Measurements from ENCODE around the gene GJA9.

DNA sequence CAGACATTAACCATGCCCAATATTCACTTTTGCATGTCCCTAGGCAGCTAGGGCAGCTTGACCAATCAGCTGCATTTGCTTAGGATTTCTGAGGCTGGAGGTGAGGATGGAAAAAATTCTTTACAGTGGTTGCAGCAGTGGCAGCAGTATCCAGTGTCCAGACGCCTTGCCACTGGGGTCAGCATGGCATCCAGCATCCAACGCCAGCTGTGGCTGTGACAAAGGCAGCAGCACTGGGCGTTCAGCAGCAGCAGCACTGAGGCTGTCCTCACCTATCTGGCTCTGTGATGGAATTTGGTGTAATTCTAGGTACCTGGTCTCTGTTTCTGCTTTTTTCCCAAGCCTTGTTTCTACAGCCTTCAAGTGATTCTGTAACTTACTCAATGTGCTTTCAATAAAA, 44.7 kb upstream of the GJA9 start:
- TF ChIP-seq CTCF (IDR thresholded peaks at IDR 0.05) (no peak), POLR2A (IDR thresholded peaks at IDR 0.05; ENCODE audit: low read depth) (no peak), POLR2AphosphoS5 (IDR thresholded peaks at IDR 0.05) (no peak)

Data from esophagus muscularis mucosa (tissue), 3 donors.